GM21825 (cell line): ENCODE measurements around the gene IL36G.

Source experiments
- ATAC-seq: cut with Tn5 transposase; IDR thresholded peaks from one replicate; pipeline ENCODE4 v1.9.1; 2021; ENCODE audit warnings: mild to moderate bottlenecking, moderate library complexity; ENCODE audit not compliant: unreplicated experiment

Gene IL36G

DNA sequence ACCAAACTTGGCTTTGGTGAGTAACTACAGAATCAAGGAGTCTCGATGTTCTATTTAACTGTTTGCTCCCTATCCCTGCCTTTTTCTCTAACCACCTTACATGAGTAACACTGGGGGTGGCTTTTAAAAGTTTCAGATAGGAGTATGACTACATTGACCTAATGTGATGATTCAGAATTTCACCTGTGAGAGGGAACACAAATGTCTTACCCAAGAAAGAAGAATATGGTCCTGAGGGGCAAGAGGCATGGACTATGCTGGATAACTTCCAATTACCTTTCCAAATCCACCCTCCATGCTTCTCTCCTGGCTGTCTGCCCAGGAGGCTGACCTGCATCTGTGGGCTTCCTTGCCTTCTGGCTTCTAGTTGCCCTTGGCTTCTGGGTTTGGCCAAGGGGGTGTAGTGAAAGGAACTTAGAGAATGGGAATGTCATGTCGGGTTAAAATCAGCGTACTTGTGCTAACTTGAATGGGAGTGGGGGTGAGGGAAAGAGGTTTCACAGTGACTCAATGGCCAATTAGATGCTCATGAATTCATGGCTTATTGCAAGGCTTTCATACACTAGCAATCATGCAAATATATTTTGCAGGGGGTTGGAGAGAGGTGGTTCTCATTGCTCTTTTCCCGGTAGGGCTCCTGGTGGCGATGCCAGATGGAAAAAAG is 5.3 kb upstream of the IL36G start:
- no peak for ATAC-seq

DNA sequence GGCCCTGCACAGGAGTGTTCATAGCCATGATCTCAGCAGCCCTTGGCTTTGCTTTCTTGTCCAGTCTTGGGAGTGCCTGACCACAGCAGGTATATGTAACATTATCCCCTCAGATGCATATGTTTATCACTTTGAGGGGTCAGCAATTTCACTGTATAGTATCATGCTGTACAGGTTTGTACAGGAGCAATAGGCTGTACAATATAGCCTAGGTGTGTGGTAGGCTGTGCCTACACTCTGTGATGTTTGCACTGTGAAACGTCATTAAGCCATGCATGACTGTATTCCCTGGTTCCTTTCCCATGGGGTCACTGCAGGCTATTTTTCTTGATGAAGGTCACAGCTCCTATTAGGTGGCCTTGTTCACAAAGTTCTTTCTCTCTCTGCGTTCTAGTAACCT is 4.7 kb upstream of the IL36G start:
- ATAC-seq = no peak

DNA sequence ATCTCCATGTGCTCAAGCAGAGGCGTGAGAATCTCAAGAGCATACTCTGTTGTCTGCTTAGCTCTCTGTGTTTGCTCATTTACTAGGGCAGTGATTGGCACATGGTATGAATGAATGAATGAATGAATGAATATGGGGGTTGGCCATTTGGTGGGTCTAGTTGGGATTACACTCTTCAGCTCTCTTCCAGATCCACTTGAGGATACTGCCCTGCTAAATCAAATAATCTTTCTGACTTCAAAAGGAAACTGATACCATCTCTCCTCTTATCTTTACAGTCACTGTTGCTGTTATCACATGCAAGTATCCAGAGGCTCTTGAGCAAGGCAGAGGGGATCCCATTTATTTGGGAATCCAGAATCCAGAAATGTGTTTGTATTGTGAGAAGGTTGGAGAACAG is 1.9 kb downstream of the IL36G start:
- ATAC-seq = no peak

DNA sequence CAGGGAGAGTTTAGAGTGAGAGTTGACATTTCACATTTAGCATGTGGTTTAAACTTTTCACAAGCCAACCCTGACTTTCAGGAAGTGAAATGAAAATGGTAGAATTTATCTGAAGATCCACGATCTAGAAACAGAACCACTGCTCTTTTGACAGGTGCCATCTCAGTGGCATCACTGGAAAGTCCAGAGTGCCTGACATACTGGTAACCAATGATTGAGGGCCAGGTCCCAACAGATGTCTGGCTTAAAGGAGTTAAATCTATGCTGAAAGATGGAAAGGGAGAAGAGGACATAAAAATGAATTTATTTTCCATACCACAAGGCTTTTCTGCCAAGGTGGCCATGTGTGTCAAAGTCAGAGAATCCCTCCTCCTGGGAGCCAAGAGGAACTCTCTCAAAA is 2.7 kb downstream of the IL36G start:
- ATAC-seq = no peak

DNA sequence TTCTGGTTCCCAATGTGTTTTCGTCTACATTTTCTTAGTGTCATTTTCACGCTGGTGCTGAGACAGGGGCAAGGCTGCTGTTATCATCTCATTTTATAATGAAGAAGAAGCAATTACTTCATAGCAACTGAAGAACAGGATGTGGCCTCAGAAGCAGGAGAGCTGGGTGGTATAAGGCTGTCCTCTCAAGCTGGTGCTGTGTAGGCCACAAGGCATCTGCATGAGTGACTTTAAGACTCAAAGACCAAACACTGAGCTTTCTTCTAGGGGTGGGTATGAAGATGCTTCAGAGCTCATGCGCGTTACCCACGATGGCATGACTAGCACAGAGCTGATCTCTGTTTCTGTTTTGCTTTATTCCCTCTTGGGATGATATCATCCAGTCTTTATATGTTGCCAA is 7.3 kb downstream of the IL36G start:
- ATAC-seq = no peak

DNA sequence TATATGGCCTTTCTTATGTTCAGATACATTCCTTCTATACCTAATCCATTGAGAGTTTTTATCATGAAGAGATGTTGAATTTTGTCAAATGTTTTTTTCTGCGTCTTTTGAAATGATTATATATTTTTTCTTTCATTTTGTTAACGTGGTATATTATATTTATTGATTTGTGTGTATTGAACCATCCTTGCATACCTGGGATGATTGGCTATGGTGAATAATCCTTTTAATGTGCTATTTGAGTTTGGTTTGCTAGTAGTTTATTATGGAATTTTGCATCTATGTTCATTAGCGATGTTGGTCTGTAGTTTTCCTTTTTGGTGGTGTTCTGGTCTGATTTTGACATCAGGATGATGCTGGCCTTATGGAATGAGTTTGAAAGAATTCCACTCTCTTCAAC is 11.8 kb downstream of the IL36G start:
- no peak for ATAC-seq

DNA sequence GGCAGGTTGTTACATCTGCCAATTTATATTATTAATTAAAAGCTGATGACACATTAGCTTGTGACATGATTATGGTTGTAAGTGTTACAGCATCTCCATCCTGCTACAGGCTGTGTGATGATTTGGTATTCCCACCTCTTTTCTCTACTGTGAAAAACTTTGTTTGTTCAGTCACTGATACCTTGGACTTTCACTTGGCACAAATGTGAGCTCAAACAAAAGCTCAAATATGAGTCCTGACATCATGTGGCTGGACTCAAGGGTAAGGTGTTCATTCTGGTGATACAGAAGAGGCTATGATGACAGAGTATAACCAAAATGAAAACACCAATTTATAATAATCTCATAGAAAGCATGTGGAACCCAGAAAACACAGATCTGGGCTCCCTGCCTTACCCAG is 16.0 kb downstream of the IL36G start:
- ATAC-seq = no peak

DNA sequence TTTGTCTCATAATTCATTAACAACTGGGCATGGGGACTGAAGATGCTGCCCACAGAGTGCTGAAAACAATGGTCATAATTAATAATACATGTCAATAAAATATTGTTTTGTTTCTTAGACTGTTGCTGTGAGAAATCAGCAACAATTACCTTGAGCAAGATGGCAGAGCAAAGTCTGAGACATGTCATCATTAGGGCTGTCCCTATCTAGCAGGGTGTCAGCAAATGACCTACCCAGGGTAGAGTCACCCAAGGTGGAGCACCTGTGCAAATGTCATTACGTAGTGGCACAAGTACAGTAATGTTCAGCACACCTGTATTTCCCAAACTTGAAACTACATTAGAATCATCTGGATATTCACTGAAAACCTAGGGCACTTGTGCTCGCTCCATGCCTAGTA is 16.8 kb downstream of the IL36G start:
- no peak for ATAC-seq

DNA sequence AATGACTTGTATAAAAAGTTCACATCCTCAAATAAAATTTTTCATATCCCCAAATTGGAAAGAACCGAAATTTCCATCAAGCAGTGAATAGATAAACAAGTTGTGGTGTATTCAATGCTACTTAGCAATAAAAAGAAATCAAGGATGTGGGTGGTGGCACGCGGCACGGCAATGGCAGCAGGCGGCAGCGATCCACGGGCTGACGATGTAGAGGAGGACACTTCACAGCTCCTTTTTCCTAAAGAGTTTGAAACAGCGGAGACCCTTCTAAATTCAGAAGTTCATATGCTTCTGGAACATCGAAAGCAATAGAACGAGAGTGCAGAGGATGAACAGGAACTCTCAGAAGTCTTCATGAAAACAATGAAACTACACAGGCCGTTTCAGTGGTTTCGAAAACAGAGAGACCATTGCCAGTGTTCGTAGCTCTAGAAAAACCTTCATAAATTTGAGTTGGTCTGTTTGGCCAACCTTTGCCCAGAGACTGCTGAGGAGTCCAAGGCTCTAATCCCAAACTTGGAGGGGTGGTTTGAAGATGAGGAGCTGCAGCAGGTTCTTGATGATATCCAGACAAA is 17.6 kb downstream of the IL36G start:
- ATAC-seq = no peak

DNA sequence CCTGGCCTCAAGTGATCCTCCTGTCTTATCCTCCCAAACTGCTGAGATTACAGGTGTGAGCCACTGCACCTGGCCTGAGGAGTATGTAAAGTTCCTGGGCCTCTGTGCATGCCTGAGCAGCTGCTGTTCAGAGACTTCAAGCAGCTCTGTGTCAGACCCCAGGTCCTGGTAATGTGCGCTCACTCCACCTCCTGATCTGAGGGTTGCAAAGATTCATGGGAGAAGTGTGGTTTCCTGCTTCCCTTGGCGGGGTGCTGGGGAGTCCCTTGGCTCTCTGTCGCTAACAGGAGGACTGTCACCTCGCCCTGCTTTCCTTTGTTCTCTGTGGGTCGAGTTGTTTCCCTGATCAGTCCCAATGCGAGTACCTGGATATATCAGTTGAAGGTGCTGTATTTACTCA is 18.8 kb downstream of the IL36G start:
- ATAC-seq = no peak

DNA sequence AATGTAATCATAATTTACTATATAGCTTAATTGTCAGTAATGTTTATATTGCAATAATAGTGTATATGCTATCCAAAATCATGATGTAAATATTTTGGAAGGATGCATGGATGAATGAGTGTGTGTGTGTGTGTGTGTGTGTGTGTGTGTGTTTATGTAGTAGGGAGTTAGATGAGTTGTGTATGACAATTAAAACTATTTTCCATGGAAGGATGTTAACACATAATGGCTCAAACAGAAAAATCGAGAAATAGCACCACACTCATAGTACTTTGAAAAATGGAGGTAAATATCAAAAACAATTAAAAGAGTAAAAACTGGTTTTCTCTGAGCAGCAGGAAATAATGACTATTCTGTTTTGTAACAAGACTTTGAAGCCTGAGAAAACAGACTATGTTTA is 19.3 kb downstream of the IL36G start:
- ATAC-seq = no peak

DNA sequence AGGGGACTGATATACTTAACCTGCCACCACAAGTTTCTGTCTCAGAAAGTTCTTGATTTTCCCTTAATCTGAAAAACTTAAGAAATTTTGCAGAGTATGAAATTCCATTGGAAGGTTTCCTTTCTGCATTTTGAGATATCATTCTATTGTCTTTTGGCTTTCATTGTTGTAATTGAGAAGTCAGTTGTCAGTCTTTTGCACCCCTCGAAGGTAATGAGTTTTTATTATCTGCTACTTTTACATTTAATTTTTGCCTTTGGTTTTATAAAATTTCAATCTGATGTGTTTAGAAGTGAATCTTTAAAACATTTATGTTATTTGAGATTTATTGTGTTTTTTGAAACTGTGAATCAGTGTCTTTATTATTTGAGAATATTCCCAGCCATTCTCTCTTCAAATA is 22.6 kb downstream of the IL36G start:
- no peak for ATAC-seq

DNA sequence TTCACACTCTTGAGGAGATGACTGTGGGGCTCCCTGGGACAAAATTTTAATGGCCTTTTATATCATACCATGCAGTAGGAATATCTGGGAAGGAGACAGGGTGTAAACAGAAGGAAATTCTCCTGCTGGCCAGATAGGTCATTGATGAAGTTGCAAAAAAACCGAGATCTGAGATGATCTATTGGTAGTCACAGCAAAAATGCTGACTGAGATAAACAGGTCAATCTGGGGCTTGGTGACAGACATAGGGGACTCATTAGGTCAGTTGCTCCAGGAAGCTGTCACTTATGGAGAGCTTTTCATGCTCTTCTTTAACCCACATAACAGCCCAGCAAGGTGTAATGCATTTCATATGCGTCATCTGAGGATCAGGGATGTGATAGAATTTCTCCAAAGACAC is 24.9 kb downstream of the IL36G start:
- ATAC-seq = no peak

DNA sequence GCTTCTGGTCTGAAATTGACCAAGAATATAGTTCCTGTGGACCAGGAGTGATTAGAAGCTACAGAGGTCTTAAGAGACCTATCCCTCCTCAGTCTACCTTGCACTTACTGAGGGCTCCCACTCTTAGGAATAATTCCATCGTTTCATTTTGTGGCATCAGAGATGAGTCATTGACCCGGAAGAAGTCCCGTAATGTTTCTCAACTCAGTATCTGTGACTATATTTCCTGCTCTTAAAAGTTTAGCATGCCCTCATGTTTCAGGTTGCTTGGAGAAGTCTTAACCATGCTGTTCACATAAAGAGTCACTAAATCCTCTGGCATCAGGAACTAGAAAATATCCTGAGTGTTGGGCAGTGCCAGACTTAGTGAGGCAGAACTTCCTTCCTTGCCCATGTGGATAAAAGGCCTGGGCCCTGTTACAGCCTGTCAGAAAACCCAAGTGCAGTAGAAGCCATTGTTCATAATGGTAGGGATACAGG is 27.3 kb downstream of the IL36G start, which contains the start of gene IL36A:
Gene IL36A (plus strand): TSS at position 430 of the 480 bp plus-strand sequence. CDS start 413 bp downstream, outside the sequence.
- no peak for ATAC-seq

DNA sequence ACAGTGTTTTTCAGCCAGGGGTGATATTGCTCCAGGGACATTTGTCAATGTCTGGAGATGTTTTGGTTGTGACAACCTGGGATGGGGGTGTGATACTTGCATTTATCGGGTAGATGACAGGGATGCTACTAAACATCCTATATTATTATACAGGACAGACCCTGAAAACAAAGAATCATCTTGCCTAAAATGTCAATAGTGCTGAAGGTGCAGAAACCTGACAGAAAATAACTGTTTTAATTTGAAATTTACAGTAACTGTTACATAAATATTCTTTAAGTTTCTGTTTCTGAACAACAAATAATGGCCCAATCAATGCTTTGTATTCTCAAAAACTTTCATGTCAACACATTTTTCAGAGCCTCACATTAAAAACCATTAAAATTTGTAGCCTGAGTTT is 29.4 kb downstream of the IL36G start:
- no peak for ATAC-seq

DNA sequence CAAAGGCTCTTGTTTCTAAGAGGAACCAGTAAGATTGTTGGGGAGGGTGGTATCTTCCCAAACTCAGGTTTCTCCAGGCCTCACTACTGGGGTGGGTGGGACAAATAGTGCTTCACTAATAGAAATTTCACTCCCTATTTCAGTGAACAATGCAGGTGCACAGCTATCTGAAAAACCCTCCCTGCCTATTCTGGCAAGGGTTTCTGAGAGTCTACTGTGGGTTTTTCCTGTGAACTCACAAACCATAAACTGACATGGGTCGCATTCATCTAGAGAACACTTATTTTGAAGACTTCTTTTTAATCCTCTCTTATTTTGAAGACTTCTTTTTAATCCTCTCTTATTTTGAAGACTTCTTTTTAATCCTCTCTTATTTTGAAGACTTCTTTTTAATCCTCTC is 31.8 kb downstream of the IL36G start:
- no peak for ATAC-seq

DNA sequence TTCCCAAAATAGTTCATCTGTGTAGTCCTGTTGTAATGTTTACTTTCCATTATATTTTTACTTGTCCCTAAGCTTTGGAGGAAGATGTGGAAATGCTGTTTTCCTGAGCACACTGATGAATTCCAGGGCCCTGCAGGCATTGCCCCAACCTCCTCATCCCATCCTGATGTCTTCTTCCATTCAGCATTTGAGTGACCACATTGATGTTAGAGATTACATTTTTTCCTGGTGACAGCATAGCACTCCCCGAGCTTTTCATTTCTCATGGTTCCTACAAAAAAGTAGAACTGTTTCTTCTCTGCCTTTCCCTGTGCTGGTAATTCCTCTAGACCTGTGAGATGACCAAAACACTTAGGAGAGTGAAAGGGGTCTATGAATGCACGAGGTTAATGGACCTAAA is 32.3 kb downstream of the IL36G start:
- ATAC-seq = no peak

DNA sequence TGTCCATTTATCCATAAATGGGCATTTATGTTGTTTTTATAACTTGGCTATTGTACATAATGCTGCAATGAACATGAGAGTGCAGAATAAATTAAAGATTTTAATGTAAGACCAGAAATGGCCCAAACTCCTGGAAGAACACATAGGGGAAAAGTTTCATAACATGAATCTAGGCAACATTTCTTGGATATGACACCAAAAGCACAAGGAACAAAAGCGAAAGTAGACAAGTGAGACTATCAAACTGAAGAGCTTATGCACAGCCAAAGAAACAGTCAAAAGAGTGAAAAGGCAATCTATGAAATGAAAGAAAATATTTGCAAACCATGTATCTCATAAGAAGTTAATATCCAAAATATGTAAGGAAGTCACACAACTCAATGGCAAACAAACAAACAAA is 33.3 kb downstream of the IL36G start:
- ATAC-seq = no peak

DNA sequence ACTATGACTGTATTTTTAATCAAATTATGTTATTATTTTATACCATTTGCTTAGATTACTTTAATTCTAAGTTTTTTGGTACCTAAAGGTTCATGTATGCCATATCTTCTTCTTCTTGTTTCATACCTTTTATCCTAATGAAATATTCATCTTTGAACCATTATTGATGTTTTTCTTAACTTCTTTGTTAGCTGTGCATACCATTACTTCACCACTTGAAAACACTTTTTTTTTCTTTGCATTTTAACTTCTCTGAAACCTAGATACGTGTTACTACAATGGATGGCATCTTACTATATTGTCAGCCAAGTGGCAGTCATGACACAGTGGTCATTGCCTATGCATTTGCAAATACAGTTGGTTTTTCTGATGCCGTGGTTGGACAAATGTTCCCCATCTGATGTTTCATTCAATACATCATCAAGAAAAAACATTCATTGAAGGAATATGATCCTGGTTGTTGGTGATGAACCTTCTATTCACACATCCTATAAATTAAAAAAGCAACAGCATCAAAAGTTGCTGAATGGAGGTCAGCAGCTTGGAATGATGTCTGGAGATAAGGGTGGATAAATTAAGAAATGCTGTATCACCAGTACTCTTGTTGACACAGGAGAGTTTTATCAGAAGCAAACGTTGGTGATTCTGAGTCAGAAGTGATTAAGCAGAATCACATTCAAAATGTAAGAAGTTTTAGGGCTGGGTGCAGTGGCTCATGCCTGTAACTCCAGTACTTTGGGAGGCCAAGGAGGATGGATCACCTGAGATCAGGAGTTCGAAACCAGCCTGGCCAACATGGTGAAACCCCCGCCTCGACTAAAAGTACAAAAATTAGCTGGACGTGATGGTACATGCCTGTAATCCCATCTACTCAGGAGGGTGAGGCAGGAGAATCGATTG is 34.9 kb downstream of the IL36G start:
- no peak for ATAC-seq

DNA sequence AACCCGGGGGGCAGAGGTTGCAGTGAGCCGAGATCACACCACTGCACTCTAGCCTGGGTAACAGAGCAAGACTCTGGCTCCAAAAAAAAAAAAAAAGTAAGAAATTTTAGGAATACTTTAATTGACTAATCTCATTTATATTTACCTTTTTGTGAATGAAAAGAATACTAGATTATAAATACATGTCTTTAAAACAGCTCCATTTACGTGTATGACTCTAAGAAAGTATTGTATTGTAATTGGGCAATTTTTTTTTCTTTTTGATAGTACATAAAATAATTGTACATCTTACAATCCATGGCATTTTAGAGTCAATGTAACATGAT is 35.5 kb downstream of the IL36G start:
- ATAC-seq = no peak

DNA sequence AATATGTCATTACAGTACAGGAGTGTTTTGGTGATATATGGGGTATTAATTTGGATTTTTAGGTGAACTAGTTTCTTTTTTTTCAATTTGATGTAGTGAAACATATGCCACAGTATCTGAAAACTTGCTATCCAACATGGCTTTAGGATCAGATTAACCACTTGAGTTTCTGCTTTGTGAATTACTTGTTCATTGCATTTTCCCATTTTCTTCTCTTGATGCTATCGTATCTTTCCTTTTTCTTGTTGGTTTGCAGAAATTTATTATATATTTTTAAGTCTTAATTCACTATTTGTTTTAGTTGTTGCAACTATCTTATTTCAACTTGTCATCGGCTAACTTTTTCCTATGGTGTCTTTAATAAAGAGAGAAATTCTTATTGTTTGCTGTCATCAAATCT is 36.3 kb downstream of the IL36G start:
- no peak for ATAC-seq

DNA sequence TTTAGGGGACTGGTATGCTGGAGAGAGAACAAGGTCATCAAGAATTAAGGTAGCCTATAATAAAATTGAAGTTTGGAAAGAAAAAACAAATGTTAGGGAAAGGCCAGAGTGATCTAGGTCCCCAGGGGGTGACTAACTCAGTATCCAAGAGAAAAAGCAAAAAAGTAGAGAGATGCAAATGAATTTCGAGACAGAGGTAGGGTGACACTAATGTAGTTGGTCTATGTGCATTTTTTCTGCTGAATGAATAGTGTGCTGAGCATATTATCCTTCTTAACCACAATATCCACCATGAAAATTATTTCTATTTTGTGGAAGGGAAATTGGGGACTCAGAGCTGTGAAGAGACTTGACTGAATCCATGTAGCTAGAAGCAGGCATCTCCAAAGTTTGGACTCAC is 37.2 kb downstream of the IL36G start:
- ATAC-seq = no peak
